Measurements from ENCODE around the gene HOXB5. TPM values are rescaled to one million over a fixed set of nuclear protein-coding genes. Genes with fewer than 3 reads are reported as not detected.

Gene HOXB5
- total RNA-seq, 2 donors from 2014 or later: 0.70 TPM; not detected in 1

DNA sequence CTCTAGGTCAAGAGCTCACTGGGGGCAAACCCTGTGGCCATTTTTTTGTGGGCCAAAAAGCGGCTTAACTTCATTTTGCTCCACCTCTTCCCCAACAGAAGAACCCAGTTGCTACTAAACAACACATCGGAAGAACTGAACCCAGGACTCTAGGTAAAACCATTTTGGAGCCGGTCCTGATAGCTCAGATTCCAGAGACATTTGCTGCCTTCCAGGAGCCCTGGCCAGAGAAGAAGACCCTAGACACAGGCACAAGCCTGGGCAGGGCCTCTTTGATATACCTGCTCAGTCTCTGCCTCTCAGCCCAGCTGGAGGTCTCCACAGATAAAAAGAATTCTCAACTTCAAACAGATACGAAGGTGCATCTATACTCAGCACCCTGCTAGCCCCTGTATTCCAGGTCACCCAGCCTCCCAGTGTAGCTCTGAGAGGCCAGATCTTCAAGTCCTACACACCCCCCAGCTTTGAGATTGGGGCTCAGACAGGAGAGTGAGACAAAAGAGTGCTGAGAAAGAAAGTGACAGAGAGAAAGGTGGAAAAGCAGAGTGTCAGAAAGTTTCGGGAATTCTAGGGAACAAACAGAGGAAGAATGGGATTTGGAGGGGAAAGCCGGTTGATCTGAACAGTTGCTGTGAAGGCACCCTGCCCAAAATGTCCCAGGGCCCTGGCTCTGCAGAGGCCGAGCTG, 39.1 kb upstream of the HOXB5 start:
- no peak for ATAC-seq
- no peak for DNase-seq (ENCODE audit: low spot score)
- Mint-ChIP-seq H3K27ac (no peak overlapping the region), H3K4me3 (peak overlapping the region; percentile 76), H3K36me3 (no peaks in the 10 kb centered on the region), H3K27me3 (peaks cover 57 to 62% of the 10 kb centered on the region in 2 donors), H3K4me1 (ENCODE audit: low read depth in 2 of 2) (peaks cover 8 to 15% of the 10 kb centered on the region in 2 donors), H3K9me3 (no peaks in the 10 kb centered on the region)

DNA sequence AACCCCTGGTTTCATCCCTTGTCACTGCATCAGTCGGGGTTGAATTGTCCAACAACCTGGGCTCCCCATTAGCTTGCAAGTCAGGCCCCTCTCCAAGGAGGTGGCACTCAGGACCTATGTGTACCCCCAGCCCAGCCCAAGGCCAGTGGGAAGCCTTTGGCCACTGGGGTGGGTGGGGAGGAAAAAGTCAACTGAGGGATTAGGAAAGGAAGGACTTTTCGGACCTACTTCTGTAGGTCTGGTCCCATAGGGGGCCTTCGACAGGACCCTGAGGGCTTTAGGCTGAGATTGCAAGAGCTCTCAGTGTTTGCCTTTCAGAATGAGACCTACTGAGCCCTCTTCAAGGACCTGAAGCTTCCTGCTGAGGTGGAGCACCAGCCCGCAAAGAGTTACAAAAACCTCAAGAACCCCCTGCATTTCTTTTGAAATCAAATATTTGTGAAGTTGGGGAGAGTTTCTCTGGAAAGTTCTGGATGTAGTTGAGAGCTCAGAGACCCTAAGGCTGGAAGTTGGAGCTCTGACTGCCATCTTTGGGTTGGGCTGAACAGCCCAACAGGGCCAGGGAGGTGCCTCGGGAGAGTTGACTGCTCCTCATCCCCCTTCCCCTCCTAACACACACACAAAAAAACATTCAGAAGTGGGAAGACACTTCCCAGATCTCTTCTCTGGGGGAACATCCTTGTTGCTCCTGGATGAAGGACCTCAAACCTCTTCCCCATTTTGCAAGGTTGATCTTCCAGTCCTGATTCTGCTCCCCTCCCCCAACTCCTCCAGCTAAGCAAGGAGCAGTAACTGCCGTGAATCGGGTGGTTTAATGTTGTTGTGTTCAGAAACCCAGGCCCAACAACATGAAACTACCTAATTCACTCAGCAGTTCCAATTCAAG, 38.4 kb upstream of the HOXB5 start:
- Mint-ChIP-seq H3K36me3 (no peaks in the 10 kb centered on the region), H3K27ac (no peak overlapping the region), H3K4me1 (ENCODE audit: low read depth in 2 of 2) (peaks cover 9 to 16% of the 10 kb centered on the region in 2 donors), H3K4me3 (peak overlapping the region; percentile 76), H3K27me3 (peaks cover 54 to 59% of the 10 kb centered on the region in 2 donors), H3K9me3 (no peaks in the 10 kb centered on the region)
- ATAC-seq (no peak), DNase-seq (ENCODE audit: low spot score) (no peak)

DNA sequence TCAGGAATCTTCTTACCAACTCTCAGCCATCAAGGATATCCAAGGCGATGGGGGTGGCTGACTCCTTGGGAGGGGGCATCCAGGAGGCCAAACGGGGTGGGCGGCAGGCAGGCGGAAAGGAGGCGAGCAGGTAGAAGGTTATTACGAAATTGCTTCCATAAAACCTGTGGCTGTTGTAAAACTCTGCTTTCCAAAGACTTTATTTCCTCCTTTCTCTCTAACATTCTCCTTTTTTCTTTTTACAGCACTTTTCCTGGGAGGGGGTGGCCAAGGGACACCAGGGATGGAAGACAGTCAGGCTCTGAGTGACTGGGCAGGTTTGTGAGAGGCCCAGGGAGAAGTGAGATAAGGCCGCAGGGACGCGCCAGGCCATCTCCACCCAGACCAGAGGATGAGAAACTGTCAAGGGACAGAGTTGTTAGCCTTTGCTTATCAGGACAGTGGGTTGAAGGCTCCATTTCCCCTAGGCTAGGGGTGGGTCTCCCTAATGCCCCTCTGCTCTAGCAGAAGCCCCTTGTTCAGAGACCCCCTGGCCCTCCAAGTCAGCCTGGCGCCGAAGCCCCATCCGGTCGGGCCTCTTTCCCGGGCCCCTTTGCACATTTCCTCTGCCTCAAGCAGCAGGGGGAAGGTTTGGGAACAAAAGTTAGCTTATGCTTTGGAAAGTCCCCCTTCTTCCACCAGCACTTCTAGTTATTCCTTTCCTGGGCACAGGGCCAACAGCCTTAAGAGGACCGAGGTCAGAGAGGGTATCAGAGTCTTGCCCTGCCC, 37.5 kb upstream of the HOXB5 start:
- H3K27me3 Mint-ChIP-seq: peaks cover 56 to 60% of the 10 kb centered on the region in 2 donors
- DNase-seq (ENCODE audit: low spot score) (peak; percentile 49), ATAC-seq (no peak)
- H3K27ac Mint-ChIP-seq: no peak overlapping the region
- H3K36me3 Mint-ChIP-seq: no peaks in the 10 kb centered on the region
- no peak overlapping the region for H3K4me3 Mint-ChIP-seq
- H3K4me1 Mint-ChIP-seq (ENCODE audit: low read depth in 2 of 2): peaks cover 12 to 24% of the 10 kb centered on the region in 2 donors
- no peaks in the 10 kb centered on the region for H3K9me3 Mint-ChIP-seq

DNA sequence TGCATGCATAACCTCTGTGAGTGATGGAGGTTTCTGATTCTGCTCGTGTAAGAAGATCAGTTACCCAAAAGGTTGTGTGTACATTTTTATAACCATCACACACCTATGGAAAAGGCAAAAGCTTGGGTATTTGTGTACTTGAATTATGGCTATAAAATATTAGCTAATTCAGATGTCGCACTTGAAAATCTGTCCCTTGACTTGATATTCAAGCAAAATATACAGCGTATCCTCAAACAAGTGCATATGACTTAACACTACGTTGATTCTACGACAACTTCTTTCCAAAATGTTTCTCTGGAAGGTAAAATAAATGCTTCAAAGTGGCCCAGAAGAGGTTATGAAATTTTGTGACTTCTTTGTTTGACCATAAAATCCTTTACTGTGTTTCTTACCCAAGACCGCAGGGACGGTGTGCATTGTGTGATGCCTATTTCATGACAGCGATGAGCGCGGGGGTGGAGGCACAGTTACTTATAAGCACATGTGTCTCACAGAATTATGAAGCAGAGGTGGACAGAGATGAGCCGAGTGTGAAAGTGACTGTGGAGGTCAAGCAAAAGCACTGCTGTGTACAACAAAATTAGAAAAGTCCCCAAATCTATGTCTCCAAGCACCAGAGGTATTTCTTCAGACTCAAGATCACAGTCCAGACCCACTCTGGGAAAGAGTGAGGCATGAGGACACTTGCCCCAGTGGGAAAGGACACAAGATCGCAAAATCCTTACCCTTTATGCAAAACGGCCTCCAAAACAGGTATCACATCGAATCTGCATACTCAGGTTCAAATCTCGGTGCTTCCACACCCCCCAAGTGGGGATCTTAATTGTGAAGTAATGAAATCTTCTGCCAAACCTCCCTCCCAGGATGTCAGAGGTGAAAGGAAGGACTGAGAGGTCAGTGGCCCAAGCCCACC, 36.7 kb upstream of the HOXB5 start:
- H3K4me1 Mint-ChIP-seq (ENCODE audit: low read depth in 2 of 2): peaks cover 16 to 30% of the 10 kb centered on the region in 2 donors
- ATAC-seq: no peak
- H3K27me3 Mint-ChIP-seq: peaks cover 61 to 63% of the 10 kb centered on the region in 2 donors
- no peak overlapping the region for H3K4me3 Mint-ChIP-seq
- no peaks in the 10 kb centered on the region for H3K36me3 Mint-ChIP-seq
- peak; percentile 51 for DNase-seq (ENCODE audit: low spot score)
- no peaks in the 10 kb centered on the region for H3K9me3 Mint-ChIP-seq
- H3K27ac Mint-ChIP-seq: no peak overlapping the region

DNA sequence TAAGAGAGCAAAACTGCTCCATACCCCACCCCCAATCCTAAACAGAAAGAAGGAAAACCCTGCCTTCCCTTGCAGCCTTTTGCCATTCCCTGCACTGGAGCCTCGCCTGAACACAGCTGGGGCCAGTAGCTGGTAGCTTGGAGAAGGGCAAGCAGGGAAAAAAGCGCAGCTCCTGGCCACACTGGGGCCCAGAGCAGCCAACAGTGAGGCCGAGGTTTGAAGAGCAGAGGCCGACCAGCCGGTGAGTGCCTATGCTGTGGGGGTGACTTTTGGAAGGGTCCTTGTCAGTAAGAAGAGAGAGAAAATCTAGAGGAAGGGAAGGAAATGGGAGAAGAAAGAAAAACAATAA, 35.8 kb upstream of the HOXB5 start:
- Mint-ChIP-seq H3K27ac (no peak overlapping the region), H3K27me3 (peaks cover 58 to 67% of the 10 kb centered on the region in 2 donors), H3K4me1 (ENCODE audit: low read depth in 2 of 2) (peaks cover 17 to 30% of the 10 kb centered on the region in 2 donors), H3K36me3 (no peaks in the 10 kb centered on the region), H3K4me3 (no peak overlapping the region), H3K9me3 (no peaks in the 10 kb centered on the region)
- ATAC-seq (no peak), DNase-seq (ENCODE audit: low spot score) (peak; percentile 42)

DNA sequence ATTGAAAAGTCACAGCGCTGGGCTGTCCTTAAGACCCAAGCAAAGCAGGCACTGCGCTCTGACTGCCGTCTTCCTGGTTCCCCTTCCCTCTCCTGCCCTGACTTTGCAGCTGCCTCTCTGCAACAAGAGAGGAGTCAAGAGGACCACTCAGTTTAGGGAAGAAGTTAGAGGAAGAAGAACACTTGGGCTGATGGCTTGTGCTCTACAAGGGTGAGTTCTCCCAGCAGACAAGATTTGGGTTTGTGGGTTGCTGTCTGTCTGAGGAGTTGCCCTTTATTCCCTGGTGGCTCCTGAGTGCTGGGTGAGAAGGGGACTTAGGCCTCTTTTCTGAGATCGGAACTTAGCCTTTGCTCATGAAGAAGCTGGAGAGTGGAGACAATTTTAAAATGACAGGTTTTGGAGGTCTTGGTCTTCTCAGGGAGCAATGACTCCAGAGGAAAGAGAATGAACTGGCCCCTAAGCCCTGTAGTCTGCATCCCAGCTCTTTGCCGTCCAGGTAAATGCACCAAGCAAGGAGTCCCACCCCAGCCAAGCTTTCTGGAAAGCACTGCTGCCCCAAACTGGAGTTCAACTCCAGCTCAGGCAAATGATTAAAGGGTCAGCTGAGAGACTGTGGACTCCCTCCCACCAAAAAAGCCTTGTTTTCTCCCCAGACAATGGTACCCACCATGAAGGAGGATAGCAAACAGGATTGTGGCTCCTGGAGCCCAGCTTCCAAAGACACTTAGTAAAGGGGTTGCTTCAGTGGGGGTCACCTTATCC, 35.3 kb upstream of the HOXB5 start:
- Mint-ChIP-seq H3K4me1 (ENCODE audit: low read depth in 2 of 2) (peaks cover 18 to 30% of the 10 kb centered on the region in 2 donors), H3K4me3 (no peak overlapping the region), H3K9me3 (no peaks in the 10 kb centered on the region), H3K27ac (no peak overlapping the region), H3K27me3 (peaks cover 60 to 72% of the 10 kb centered on the region in 2 donors), H3K36me3 (no peaks in the 10 kb centered on the region)
- DNase-seq (ENCODE audit: low spot score) (no peak), ATAC-seq (no peak)

DNA sequence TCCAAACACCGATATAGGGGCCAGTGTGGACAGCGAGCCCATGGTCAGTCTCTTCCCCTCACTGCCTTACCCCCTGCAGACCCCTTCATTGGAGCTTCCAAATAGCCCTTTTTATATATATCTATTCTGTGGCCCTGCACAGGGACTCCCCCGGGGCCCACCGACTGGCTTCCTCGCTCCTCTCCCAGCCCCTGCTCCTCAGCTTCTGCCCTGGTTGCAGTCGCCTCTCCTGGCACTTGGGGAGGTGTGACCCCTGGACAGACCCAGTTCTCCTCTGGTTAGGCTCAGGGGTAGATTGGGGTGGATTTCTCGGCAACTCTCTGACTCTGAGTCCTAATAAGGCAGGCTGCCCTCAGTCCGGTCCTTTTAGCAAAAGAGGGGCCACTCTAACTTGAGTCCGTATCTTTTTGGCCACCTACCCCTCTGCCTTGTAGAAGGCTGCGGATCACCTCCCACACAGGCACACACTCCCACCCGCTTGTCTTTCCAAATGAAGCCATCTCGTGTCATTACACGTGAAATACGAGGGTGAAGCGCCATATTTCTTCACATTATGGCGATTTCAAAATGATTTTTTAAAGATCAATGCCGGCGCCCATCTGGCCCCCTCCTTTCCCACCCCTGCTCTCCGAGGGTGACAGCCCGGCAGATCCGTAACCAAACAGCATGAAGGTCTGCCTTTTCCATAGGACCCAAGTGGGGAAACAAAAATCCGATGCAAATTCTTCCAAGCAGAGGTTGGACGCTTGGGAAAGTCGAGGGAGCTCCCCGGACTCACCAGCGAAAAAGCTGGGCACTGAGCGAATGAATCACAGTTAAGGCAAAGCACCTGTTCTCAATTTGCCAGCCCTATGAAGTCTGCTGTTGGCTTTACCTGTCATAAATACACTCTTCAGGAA, 34.3 kb upstream of the HOXB5 start:
- no peaks in the 10 kb centered on the region for H3K9me3 Mint-ChIP-seq
- H3K36me3 Mint-ChIP-seq: no peaks in the 10 kb centered on the region
- DNase-seq (ENCODE audit: low spot score) (no peak), ATAC-seq (no peak)
- H3K27ac Mint-ChIP-seq: no peak overlapping the region
- no peak overlapping the region for H3K4me3 Mint-ChIP-seq
- peaks cover 63 to 78% of the 10 kb centered on the region in 2 donors for H3K27me3 Mint-ChIP-seq
- peaks cover 17 to 27% of the 10 kb centered on the region in 2 donors for H3K4me1 Mint-ChIP-seq (ENCODE audit: low read depth in 2 of 2)

DNA sequence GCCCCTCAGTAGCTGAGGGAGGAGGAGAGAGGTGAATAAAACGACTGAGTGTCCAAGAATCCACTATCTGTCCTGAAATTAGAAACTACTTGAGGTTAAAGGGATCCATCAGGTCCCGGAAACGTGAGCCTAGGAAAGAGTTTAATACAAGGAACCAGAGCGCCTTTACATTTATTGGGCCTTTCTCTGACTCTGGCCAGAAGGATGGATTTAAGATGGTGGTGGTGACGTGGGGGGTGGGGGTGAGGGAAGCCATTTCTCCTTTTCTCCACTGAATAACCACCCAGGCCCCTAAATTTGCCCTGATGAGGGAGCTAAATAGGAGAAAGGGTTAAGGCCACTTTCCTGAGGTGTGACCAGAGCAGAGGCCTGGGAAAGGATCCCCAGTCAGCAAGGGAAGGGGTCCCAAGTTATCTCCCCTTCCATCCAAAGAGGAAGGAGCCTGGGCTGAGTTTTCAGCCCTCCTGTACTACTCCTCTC, 33.6 kb upstream of the HOXB5 start:
- H3K27me3 Mint-ChIP-seq: peaks cover 63 to 78% of the 10 kb centered on the region in 2 donors
- ATAC-seq (no peak), DNase-seq (ENCODE audit: low spot score) (no peak)
- no peaks in the 10 kb centered on the region for H3K9me3 Mint-ChIP-seq
- peak overlapping the region; percentile 94 for H3K4me3 Mint-ChIP-seq
- peak overlapping the region in 1 of 2 donors; percentile 78 for H3K27ac Mint-ChIP-seq
- H3K36me3 Mint-ChIP-seq: no peaks in the 10 kb centered on the region
- H3K4me1 Mint-ChIP-seq (ENCODE audit: low read depth in 2 of 2): peaks cover 15 to 20% of the 10 kb centered on the region in 2 donors

DNA sequence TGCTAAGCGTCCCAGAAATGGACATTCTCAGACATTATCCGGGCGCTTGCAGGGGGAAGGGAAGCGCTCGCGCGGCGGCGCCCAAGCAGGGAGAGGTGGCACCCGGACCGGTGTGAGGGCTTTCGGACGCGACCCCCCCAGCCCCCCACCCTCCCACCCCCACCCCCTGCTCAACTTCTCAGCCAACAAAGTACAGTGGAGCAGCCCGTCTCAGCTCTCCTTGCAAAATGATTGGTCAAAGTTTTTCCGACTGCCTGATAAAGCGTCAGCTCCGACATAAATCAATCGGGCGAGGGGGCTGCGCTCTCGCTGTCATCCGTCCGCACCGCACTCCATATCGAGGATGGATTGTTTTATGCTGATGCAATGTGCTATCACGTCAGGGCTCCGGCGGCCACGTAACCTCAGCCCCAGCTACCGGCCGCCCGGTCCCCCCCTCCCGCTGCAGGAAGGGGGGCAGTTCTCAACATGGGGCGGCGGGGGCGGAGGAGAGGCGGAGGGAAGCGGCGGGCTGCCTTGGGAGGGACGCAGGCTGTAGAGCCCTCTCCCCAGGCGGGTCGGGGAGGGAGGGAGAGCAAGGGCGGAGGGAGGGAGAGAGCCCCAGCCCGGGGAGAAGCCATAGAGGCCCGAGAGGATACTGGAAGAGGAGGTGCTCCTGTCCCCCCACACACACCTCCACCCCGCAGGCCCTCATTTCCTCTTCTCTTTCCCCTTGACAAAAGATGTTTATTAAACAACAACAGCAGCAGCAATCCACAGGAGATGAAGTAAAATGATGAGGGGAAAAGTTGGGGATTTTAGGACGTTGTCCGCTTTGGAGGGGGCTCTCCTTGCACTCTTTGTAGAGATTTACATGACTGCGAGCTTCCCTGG, 32.9 kb upstream of the HOXB5 start, which contains the start of gene HOXB9:
Gene HOXB9 (minus strand): TSS at position 114 of the 873 bp plus-strand sequence. CDS start 89 bp downstream, at position 25.
- no peaks in the 10 kb centered on the region for H3K36me3 Mint-ChIP-seq
- peak within 1 kb of the TSS in 1 of 2 donors; percentile 78 for H3K27ac Mint-ChIP-seq
- H3K4me3 Mint-ChIP-seq: peak within 1 kb of the TSS; percentile 94
- DNase-seq (ENCODE audit: low spot score) (peak; percentile 76), ATAC-seq (peak; percentile 83 to 84)
- H3K4me1 Mint-ChIP-seq (ENCODE audit: low read depth in 2 of 2): peaks cover 15 to 20% of the 10 kb centered on the region in 2 donors
- peaks cover 65 to 85% of the 10 kb centered on the region in 2 donors for H3K27me3 Mint-ChIP-seq
- no peaks in the 10 kb centered on the region for H3K9me3 Mint-ChIP-seq

DNA sequence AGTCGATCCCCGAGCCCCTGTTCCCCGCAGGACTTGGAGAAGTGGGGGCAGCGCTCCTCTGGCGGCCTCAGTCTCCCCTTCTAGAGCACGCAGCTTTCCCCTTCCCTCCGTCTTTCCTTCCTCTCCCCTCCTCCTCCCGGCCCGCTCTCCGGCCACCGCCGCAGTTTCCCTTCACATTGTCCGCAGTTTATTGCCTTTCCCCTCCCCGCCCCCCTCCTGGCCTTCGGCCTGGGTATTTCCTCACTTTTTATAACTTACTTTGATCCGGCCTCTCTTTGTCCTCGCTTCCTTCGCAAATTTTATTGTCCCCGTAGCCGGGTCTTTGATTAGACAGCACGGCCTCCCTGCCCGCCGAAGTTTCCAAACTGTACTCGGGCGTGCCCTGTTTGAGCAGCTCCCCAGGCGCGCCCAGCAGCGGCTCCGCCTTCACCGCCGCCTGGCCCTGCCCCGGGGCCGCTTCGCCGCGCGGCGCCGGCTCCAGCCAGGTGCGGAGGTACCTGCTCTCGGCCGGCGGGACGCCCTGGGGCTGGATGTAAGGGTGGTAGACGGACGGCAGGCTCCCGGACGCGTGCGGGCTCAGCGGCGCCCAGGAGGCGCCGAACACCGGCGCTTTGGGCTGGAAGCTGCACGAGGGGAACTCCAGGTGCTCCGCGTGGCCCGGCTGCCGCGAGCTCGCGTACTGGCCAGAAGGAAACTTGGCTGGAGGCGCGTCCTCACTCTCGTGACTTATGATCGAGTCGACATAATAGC, 32.1 kb upstream of the HOXB5 start:
- Mint-ChIP-seq H3K9me3 (no peaks in the 10 kb centered on the region), H3K27ac (peak overlapping the region in 1 of 2 donors; percentile 78), H3K4me3 (peak overlapping the region; percentile 94), H3K36me3 (no peaks in the 10 kb centered on the region), H3K27me3 (peaks cover 67 to 88% of the 10 kb centered on the region in 2 donors), H3K4me1 (ENCODE audit: low read depth in 2 of 2) (peaks cover 15 to 20% of the 10 kb centered on the region in 2 donors)
- DNase-seq (ENCODE audit: low spot score) (no peak), ATAC-seq (peak; percentile 70 to 72)

Measured in natural killer cell treated with Interleukin-12 subunit alpha and Interleukin-12 subunit beta and Interleukin-15 and Interleukin-18, amount 100 ng/mL, for 72 hours (primary cell).